KG1 (cell line): ENCODE measurements around the gene BMI1.
A peak's percentile ranks its signal among the peaks of the same experiment; 100 is the strongest.

ENCODE experiments used
- DNase-seq: peaks from one replicate; lab custom pipeline; 2025; lab: John Stamatoyannopoulos, UW

BMI1 gene

GRCh38 chr10:22319980-22320558 lies 830 bp upstream of the BMI1 start:
- no peak for DNase-seq

- no peak for DNase-seq
Observed at GRCh38 chr10:22321156-22321923, 441 bp downstream of the BMI1 start.

GRCh38 chr10:22321924-22322640 lies 1.2 kb downstream of the BMI1 start:
- no peak for DNase-seq

GRCh38 chr10:22322641-22323160 lies 1.8 kb downstream of the BMI1 start:
- no peak for DNase-seq

- DNase-seq: no peak
Observed at GRCh38 chr10:22323538-22324305, 2.8 kb downstream of the BMI1 start.

- DNase-seq: no peak
Observed at GRCh38 chr10:22324413-22324812, 3.5 kb downstream of the BMI1 start.

- DNase-seq: no peak
Observed at GRCh38 chr10:22324893-22325271, 4.0 kb downstream of the BMI1 start.

- DNase-seq: peak; percentile 43
Observed at GRCh38 chr10:22325272-22326144, 4.6 kb downstream of the BMI1 start.

GRCh38 chr10:22326145-22326702 lies 5.3 kb downstream of the BMI1 start:
- DNase-seq: no peak

GRCh38 chr10:22329150-22329549 lies 8.3 kb downstream of the BMI1 start:
- no peak for DNase-seq

- no peak for DNase-seq
Observed at GRCh38 chr10:22332116-22332692, 11.3 kb downstream of the BMI1 start.

GRCh38 chr10:22333167-22333974 lies 12.5 kb downstream of the BMI1 start:
- DNase-seq: no peak

- DNase-seq: no peak
Observed at GRCh38 chr10:22333975-22334282, 13.0 kb downstream of the BMI1 start.

- DNase-seq: no peak
Observed at GRCh38 chr10:22334414-22335172, 13.7 kb downstream of the BMI1 start.

GRCh38 chr10:22335173-22335933 lies 14.5 kb downstream of the BMI1 start:
- no peak for DNase-seq

GRCh38 chr10:22338185-22338900 lies 17.4 kb downstream of the BMI1 start:
- DNase-seq: peak; percentile 26

GRCh38 chr10:22338931-22339330 lies 18.0 kb downstream of the BMI1 start:
- DNase-seq: no peak
